HK-2 (cell line): ENCODE measurements around the gene KIF19.

Experiments
- DNase-seq: peaks from one replicate; pipeline ENCODE4 v3.0.0-alpha.2; 2018; ENCODE audit not compliant: unreplicated experiment

KIF19 gene

GRCh38 chr17:74303305-74303704 lies 22.7 kb upstream of the KIF19 start:
- no peak for DNase-seq

GRCh38 chr17:74304184-74304583 lies 21.8 kb upstream of the KIF19 start:
- no peak for DNase-seq

DNA sequence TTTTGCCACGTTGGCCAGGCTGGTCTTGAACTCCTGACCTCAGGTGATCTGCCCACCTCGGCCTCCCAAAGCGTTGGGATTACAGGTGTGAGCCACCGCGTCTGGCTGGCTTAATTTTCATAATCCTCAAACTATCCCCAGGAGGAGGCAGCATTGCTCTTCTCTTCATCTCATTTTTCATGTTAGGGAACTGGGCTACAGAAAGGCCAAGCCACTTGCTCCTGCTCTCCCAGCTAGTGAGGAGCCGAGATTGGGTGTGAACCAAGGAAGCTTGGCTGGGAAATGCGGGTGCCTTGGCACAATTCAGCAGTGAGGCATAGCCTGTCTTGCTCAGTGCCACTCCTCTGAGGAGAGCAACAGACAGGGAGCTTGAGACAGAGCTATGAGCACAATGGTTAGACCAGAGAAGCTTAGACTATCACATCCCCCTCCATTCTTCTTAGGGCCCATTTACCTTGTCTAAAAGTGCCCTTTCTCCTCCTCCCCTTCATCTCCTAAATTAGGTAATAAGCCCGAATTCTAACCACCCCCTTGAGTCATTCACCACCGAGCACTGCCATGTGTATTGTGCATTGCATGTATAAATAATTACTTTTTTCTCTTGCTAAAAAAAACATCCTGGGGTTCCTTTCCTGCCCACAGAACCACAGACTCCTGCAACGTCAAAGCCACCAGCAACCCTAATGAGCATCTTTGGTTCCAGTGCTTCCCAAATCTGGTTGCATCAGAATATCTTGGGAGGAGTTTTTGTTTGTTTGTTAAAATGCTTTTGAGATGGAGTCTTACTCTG lies 20.0 kb upstream of the KIF19 start:
- no peak for DNase-seq

DNA sequence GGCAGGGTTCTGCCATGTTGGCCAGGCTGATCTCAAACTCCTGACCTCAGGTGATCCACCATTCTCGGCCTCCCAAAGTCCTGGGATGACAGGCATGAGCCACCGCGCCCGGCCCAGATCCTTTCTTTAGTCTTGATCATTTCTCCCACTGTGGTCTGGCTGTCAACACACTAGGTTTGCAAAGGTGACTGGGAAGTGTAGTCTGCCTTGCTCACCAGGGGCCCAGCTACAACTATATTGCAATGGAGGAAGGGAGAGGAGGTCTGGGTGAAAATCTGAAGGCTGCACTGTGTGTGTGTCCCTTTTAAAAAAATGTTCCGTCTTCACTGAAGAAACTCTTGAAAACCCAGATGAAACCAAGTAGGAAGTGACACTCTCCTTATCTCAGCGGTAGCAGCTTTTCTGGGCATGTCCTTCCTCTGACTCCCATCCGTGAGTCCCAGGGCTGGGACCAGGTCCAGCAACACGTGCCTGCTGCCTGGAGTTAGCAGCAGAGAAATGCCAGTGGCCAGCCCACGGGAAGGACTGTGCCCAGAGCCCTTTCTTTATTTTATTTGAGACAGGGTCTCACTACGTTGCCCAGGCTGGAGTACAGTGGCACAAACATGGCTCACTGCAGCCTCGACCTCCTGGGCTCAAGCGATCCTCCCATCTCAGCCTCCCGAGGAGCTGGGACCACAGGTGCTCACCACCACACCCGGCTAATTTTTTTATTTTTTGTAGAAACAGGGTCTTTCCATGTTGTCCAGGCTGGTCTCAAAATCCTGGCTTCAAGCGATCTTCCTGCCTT lies 17.8 kb upstream of the KIF19 start:
- no peak for DNase-seq

- no peak for DNase-seq
Observed at GRCh38 chr17:74309902-74310301, 16.1 kb upstream of the KIF19 start.

- no peak for DNase-seq
Observed at GRCh38 chr17:74314877-74315276, 11.1 kb upstream of the KIF19 start.

GRCh38 chr17:74316220-74316619 lies 9.8 kb upstream of the KIF19 start:
- no peak for DNase-seq

GRCh38 chr17:74317071-74317470 lies 9.0 kb upstream of the KIF19 start:
- DNase-seq = no peak

GRCh38 chr17:74318391-74318790 lies 7.6 kb upstream of the KIF19 start:
- DNase-seq = no peak

DNA sequence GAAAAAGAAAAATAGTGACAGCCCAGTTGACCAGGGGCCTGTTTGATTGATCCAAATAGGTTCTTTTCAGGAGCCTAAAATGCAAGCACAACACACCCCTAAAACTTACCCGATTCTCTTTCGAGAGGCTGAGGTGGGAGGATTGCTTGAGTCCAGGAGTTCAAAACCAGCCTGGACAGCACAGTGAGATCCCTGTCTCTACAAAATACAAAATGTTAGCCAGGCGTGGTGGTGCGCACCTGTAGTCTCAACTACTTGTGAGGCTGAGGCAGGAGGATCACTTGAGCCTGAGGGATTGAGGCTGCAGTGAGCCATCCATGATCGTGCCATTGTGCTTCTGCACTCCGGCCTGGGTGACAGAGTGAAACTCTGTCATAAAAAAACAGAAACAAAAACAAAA lies 1.5 kb upstream of the KIF19 start:
- DNase-seq = no peak

DNA sequence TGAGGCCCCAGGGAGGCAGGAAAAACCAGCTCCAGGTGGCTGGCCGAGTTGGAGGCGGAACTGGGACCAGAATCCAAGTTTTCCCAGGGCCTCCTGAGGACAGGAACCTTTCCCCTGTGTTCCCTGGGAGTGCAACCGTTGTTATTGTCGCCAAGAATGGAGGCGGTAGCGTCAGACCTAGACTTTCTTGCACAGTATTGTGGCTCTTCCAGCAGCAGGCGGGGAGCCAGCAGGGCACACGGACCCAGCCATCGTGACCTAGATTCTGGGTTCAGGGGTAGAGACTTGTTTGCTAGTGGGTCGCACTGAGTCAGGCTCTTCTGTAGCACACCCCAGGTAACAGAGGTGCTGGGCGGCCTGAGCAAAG lies 667 bp upstream of the KIF19 start:
- DNase-seq = no peak

DNA sequence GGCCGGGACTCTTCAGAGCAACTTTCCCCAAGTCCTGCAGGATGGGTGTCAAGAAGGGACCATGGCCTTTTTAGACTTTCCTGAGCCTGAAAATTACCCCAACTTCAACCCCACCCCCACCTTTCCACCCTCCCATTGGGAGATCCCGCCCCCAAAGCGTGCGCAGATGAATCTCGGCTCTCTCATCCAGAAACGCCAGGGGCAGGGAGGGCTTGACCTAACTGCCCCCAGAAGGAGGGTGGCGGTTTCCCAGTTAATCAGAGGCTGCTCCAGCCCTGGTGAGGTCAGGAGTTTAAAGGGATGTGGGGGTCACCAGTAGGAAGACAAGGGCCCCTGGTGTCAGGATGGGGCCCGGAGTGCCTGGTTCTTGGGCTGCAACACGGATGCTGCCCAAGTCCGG lies 480 bp downstream of the KIF19 start:
- DNase-seq = no peak

DNA sequence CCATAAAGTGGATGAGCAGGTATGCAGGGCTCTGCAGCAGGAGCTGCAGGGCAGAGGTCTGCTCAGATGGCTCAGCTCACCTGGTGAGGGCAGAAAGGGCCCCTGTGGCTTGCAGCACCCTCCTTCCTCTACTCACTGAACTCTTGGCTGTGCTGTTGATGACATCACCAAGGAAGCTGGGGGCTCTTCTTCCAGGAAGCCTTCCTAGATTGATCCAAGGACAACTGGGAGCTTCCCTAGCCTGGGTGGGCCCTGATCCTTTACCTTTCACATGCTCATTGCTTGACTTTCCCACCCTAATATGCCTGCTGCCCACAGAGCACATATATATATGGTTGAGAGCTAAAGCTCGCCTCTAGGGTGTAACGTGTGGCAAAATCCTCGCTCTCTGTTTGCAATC lies 2.5 kb downstream of the KIF19 start:
- DNase-seq = no peak

DNA sequence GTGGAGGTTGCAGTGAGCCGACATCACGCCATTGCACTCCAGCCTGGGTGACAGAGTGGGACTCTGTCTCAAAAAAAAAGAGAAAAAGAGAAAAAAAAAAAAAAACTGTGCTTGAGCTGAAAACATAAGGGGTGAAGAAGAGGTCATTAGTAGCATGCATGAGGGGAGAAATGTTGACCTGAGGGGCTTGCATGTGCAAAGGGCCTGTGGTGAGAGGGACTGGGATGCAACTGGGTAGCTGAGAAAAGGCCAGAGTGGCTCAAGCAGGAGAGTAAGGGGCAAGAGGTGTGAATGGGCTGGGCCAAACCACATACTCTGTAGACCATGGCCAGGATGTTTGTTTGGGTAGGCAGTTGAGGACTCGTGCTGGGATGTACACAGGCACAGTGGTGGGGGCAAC lies 3.4 kb downstream of the KIF19 start:
- no peak for DNase-seq

DNA sequence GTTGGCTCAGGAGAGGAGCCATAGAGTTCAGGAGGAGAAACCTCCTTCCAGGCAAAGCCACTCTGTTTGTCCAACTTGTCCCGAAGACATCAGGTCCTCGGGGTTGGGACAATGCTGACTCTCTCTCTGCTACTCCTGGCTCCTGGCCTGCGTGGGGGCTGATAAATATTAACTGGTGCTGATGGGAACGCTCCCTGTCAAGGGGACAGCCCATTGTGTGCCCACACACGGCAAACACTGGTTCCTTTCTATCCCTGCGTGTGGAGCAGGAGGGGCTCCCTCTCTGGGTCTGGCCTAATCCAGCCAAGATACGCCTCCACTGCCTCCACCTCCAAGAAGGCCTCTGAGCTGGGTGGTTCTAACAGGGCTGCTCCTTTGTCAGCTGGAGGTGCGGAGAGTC lies 4.4 kb downstream of the KIF19 start:
- DNase-seq = no peak

- DNase-seq = no peak
Observed at GRCh38 chr17:74332017-74332650, 6.1 kb downstream of the KIF19 start.

DNA sequence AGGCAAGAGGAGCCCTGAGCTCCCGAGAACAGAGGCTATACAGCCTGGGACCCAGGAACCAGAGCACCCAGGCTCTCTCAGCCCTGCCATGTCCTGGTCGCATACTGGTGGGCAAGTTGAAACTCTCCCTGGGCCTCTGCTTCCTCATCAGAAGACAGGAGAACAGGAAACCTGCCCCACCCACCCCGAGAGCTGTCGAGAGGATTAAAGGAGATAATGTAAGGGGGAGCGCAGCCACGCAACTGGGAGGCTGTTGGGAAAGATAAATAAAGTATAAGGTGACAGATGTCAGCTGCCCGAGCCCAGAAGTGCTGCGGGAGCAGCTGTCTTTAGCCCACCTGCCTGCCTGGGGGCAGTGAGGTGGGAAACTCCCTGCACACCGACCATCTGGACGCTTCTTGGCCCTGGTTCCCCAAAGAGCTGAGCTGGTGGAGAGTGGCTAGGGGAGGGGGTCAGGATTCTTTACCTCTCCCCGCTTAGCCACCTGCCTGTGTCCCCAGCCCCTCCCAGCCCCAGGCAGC lies 6.8 kb downstream of the KIF19 start:
- DNase-seq = no peak

DNA sequence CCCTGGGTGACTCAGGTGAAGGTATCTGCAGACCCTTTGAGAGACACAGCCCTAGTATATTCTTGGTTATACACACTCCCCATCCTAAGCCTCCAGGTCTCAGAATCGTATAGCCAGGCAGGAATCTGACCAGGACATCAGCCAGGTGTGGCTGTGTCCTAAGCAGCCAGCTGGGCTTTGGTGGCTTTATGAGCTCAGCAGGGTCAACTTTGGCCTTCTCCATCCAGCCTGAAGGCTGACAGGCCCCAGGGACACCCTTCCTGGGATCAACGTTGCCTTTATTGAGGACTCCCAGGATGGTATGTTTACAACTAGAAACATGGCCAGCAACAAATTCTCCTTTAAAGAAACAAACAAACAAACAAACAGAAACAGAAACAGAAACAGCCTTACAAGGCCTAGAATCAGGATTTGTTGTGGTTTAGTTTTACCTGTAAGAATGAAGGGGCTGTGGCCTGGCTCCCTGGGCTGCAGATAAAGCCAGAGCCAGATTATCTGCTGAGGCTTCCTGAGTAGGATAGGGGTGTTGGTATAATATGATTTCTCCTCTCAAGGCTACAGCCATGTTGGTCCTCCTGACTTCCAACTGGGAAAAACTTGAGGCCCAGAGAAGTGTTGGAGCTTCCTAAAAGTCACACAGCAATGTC lies 8.5 kb downstream of the KIF19 start:
- DNase-seq = no peak

- DNase-seq = no peak
Observed at GRCh38 chr17:74335529-74336062, 9.6 kb downstream of the KIF19 start.

DNA sequence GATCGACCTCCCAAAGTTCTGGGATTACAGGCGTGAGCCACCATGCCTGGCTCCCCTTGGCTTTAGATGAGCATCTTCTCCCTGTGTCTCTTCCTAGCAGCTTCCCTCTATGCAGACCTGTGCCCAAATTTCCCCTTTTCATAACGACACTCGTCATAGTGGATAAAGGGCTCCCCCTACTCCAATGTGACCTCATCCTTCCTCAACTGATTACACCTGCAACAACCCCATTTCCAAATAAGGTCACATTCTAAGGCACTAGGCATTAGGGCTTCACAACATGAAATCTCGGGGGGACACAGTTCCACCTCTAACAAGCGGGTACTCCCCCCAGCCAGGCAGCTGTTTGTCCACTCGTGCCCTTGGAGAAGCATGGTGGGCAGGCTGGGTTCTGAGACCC lies 10.3 kb downstream of the KIF19 start:
- no peak for DNase-seq

- DNase-seq = no peak
Observed at GRCh38 chr17:74337834-74338500, 11.9 kb downstream of the KIF19 start.
